GM12878 (cell line): ENCODE measurements around the gene ZBTB44.

Experiments used
- IKZF2 ChIP-seq, 2 experiments: fragments of 450-650 bp; IDR thresholded peaks; 2 replicates each; pipeline ENCODE4 v1.6.1; 2017; ENCODE audit warnings: mild to moderate bottlenecking in 2 of 2, moderate library complexity in 2 of 2
- MXI1 ChIP-seq: fragments of 150-350 bp; IDR thresholded peaks from 2 replicates; pipeline ENCODE4 v1.6.1; 2011; ENCODE audit warnings: low read depth, mild to moderate bottlenecking, inconsistent platforms, low read length, improper control_type of control experiment
- RCOR1 ChIP-seq: conservative IDR thresholded peaks from 2 replicates; pipeline ENCODE4 v1.6.1; 2012; ENCODE audit warnings: low read depth, low read length, improper control_type of control experiment
- SRF ChIP-seq, 2 experiments: IDR thresholded peaks; 2 replicates each; pipeline ENCODE4 v1.6.1; 2011; ENCODE audit warnings: low read depth in 2 of 2, low read length in 2 of 2, mild to moderate bottlenecking in 1 of 2, moderate library complexity in 1 of 2
- TF ChIP-seq, protein P1 (sequence below): fragments of 450-650 bp; IDR thresholded peaks from 2 replicates; pipeline ENCODE4 v1.6.1; 2017; ENCODE audit warnings: mild to moderate bottlenecking, moderate library complexity
- TF ChIP-seq, protein P2 (sequence below), 3 experiments: IDR thresholded peaks in 2 of 3; conservative IDR thresholded peaks in 1 of 3; 2 replicates each; pipeline ENCODE4 v1.5.1; 2011; ENCODE audit warnings: low read depth in 3 of 3, low read length in 3 of 3, mild to moderate bottlenecking in 3 of 3, control low read depth in 2 of 3, moderate library complexity in 2 of 3, inconsistent platforms in 1 of 3, mixed read lengths in 1 of 3; ENCODE audit not compliant: control insufficient read depth in 2 of 3, insufficient read depth in 1 of 3; ENCODE audit errors: extremely low read depth in 1 of 3

DNA sequence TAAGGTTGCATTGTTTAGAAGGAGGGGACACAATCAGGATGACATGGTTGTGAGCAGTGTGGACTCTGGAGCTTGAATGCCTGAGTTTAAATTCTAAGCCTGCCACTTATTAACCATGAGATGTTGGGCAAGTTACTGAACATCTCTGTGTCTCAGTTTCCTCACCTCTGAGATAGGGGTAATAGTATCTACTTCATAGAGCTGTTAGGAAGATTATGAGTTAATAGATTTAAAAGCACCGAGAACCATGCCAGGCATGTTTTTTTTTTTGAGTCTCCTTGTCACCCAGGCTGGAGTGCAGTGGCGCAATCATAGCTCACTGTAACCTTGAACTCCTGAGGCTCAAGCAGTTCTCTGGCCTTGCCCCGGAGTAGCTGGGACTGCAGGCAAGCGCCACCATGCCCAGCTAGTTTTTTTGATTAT lies 121.9 kb downstream of the ZBTB44 start:
- TF ChIP-seq, protein P1, sequence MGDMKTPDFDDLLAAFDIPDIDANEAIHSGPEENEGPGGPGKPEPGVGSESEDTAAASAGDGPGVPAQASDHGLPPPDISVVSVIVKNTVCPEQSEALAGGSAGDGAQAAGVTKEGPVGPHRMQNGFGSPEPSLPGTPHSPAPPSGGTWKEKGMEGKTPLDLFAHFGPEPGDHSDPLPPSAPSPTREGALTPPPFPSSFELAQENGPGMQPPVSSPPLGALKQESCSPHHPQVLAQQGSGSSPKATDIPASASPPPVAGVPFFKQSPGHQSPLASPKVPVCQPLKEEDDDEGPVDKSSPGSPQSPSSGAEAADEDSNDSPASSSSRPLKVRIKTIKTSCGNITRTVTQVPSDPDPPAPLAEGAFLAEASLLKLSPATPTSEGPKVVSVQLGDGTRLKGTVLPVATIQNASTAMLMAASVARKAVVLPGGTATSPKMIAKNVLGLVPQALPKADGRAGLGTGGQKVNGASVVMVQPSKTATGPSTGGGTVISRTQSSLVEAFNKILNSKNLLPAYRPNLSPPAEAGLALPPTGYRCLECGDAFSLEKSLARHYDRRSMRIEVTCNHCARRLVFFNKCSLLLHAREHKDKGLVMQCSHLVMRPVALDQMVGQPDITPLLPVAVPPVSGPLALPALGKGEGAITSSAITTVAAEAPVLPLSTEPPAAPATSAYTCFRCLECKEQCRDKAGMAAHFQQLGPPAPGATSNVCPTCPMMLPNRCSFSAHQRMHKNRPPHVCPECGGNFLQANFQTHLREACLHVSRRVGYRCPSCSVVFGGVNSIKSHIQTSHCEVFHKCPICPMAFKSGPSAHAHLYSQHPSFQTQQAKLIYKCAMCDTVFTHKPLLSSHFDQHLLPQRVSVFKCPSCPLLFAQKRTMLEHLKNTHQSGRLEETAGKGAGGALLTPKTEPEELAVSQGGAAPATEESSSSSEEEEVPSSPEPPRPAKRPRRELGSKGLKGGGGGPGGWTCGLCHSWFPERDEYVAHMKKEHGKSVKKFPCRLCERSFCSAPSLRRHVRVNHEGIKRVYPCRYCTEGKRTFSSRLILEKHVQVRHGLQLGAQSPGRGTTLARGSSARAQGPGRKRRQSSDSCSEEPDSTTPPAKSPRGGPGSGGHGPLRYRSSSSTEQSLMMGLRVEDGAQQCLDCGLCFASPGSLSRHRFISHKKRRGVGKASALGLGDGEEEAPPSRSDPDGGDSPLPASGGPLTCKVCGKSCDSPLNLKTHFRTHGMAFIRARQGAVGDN, result no peak
- TF ChIP-seq, protein P2, sequence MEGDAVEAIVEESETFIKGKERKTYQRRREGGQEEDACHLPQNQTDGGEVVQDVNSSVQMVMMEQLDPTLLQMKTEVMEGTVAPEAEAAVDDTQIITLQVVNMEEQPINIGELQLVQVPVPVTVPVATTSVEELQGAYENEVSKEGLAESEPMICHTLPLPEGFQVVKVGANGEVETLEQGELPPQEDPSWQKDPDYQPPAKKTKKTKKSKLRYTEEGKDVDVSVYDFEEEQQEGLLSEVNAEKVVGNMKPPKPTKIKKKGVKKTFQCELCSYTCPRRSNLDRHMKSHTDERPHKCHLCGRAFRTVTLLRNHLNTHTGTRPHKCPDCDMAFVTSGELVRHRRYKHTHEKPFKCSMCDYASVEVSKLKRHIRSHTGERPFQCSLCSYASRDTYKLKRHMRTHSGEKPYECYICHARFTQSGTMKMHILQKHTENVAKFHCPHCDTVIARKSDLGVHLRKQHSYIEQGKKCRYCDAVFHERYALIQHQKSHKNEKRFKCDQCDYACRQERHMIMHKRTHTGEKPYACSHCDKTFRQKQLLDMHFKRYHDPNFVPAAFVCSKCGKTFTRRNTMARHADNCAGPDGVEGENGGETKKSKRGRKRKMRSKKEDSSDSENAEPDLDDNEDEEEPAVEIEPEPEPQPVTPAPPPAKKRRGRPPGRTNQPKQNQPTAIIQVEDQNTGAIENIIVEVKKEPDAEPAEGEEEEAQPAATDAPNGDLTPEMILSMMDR (IDR thresholded peaks at IDR 0.05 in 2 of 3, conservative IDR thresholded peaks at IDR 0.05 in 1 of 3; ENCODE audit: control insufficient read depth in 2 of 3, extremely low read depth in 1 of 3, insufficient read depth in 1 of 3, low read depth in 3 of 3, low read length in 3 of 3), result no peak
- TF ChIP-seq RCOR1 (no peak), MXI1 (no peak), IKZF2 (IDR thresholded peaks at IDR 0.05) (no peak), SRF (IDR thresholded peaks at IDR 0.05; ENCODE audit: low read depth in 2 of 2, low read length in 2 of 2) (no peak)
